SIG-M5 (cell line): ENCODE results near the gene LY6G5C.

Experiments
- DNase-seq: peaks from one replicate; lab custom pipeline; 2025; lab: John Stamatoyannopoulos, UW

Gene LY6G5C

GRCh38 chr6:31639449-31639861 lies 41.4 kb downstream of the LY6G5C start:
- no peak for DNase-seq

- DNase-seq: no peak
Measured at GRCh38 chr6:31639043-31639442, 41.8 kb downstream of the LY6G5C start.

DNA sequence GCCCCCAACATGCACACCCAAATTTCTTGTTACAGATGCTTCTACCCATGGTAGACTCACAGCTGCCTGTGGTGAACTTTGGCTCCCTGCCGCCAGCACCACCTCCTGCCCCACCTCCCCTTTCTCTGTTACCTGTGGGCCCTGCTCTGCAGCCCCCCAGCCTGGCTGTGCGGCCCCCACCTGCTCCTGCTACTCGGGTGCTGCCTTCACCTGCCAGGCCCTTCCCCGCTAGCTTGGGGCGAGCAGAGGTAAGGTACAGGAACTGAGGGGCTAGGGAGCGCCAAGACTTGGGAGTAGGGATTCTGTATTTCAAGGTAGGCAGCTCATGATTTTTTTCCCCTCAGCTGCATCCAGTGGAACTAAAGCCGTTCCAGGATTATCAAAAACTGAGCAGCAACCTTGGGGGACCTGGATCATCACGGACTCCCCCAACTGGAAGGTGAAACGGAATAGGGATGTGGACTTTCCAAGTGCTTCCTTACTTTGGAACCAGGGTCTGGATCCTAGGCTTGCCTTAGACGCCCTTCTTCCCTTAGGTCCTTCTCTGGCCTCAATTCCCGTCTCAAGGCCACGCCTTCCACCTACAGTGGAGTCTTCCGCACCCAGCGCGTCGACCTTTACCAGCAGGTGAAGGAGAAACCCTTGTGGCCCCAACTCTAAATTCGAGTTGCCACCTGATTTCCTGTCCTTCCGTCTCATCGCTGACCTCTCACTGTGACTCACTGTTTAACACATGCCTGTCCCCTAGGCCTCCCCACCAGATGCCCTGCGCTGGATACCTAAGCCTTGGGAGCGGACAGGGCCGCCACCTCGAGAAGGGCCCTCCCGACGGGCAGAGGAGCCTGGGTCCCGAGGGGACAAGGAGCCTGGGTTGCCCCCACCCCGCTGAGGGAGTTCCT lies 43.9 kb downstream of the LY6G5C start:
- no peak for DNase-seq

- DNase-seq: no peak
Measured at GRCh38 chr6:31634969-31635575, 45.8 kb downstream of the LY6G5C start.

DNA sequence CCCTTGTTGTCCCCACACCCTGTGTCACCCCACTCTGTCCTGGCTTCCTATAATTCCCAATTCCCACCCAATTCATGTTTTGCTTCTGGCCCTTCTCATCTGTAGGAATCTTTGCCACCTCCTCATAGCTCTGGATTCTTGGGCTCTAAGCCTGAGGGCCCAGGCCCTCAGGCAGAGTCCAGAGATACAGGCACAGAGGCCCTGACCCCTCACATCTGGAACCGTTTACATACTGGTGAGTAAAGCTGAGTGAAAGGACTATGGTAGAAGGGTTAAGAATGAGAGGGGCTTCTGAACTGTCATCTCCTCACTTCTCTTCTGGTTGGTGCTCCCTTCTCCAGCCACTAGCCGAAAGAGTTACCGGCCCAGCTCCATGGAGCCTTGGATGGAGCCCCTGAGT lies 46.7 kb downstream of the LY6G5C start:
- no peak for DNase-seq

DNA sequence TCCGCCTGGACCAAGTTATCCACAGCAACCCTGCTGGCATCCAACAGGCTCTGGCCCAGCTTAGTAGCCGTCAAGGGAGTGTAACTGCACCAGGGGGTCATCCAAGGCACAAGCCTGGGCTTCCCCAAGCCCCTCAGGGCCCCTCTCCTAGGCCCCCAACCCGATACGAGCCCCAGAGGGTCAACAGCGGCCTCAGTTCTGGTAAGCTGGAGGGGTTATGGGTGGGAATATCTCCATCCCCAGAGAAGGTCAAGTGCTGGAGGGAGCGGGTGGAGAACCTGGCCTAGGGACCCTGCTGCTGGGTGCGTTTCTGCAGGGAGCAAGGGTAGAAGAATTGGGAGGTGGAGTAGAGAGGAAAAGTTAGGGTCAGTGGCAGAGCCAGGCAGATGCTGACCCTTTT lies 47.4 kb downstream of the LY6G5C start:
- DNase-seq: no peak

DNA sequence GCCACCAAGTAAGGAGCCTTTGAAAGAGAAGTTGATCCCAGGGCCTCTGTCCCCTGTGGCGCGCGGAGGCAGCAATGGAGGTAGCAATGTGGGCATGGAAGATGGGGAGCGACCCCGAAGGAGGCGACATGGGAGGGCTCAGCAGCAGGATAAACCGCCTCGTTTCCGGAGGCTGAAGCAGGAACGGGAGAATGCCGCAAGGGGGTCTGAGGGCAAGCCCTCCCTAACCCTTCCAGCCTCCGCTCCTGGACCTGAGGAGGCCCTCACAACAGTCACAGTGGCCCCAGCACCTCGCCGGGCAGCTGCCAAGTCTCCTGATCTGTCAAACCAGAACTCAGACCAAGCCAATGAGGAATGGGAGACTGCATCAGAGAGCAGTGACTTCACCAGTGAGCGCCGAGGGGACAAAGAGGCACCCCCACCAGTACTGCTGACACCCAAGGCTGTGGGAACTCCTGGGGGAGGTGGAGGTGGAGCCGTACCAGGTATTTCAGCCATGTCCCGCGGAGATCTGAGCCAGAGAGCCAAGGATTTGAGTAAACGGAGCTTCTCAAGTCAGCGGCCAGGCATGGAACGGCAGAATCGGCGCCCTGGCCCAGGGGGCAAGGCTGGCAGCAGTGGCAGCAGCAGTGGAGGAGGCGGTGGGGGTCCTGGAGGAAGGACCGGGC lies 48.5 kb downstream of the LY6G5C start:
- no peak for DNase-seq

DNA sequence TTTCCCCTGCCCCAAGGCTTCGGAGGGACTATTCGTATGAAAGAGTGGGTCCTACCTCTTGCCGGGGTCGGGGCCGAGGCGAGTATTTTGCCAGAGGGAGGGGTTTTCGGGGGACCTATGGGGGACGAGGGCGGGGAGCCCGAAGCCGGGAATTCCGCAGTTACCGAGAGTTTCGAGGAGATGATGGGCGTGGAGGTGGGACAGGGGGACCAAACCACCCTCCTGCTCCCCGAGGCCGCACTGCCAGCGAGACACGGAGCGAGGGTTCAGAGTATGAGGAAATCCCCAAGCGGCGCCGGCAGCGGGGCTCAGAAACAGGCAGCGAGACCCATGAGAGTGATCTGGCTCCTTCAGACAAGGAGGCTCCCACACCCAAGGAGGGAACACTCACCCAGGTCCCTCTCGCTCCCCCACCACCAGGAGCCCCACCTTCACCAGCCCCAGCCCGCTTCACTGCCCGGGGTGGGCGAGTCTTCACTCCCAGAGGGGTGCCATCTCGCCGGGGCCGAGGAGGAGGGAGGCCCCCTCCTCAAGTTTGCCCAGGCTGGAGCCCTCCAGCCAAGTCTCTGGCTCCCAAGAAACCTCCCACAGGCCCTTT lies 49.1 kb downstream of the LY6G5C start:
- DNase-seq: no peak

DNA sequence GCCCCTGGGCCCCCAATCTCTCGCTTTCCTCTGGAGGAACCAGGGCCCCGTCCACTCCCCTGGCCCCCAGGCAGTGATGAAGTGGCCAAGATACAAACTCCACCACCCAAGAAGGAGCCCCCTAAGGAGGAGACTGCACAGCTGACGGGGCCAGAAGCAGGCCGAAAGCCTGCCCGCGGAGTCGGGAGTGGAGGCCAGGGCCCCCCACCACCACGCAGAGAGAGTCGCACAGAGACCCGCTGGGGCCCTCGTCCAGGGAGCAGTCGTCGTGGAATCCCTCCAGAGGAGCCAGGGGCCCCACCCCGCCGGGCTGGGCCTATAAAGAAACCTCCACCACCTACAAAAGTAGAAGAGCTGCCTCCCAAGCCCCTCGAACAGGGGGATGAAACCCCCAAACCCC lies 49.7 kb downstream of the LY6G5C start:
- no peak for DNase-seq

- DNase-seq: no peak
Measured at GRCh38 chr6:31630177-31630934, 50.5 kb downstream of the LY6G5C start.

GRCh38 chr6:31629014-31629413 lies 51.9 kb downstream of the LY6G5C start:
- DNase-seq: no peak

DNA sequence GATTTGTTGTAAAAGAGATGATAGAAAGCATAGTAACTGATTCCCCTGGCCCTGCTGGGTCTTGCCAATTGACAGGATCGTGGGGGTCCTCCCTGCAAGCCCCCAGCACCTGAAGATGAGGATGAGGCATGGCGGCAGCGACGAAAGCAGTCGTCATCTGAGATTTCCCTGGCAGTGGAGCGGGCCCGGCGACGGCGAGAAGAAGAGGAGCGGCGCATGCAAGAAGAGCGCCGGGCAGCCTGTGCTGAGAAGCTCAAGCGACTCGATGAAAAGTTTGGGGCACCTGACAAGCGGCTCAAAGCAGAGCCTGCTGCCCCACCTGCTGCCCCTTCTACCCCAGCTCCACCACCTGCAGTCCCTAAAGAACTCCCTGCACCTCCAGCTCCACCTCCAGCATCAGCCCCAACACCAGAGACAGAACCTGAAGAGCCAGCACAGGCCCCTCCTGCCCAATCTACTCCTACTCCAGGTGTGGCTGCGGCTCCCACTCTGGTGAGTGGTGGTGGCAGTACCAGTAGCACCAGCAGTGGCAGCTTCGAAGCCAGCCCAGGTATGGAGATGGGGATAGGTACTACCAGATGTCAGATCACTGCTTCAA lies 53.1 kb downstream of the LY6G5C start:
- DNase-seq: no peak

DNA sequence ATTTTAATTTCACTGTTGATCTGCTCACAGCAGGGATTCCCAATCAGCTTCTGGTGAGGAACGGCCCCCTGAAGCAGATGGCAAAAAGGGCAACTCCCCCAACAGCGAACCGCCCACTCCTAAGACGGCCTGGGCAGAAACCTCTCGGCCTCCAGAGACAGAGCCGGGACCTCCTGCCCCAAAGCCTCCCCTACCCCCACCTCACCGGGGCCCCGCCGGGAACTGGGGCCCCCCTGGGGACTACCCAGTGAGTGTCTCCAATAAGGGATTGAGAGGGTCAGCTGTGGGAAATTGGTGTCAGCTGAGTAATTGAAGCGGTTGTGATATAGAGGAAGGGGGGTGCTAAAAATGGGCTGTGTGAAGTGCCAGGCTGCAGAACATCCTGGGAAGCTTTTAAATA lies 53.9 kb downstream of the LY6G5C start:
- no peak for DNase-seq
